Common myeloid progenitor, CD34-positive (primary cell): ENCODE measurements around the gene YBX2.

ENCODE experiments used
- CTCF ChIA-PET: fragments of 350-600 bp; sonication (Branson Sonifier 250); formaldehyde crosslinking; loops from one replicate; lab custom pipeline; 2021; ENCODE audit warnings: antibody characterized with exemption; lab: Charles Lee
- POLR2A ChIA-PET: fragments of 350-600 bp; sonication (Branson Sonifier 250); formaldehyde crosslinking; loops from one replicate; lab custom pipeline; 2021; ENCODE audit warnings: antibody characterized with exemption; lab: Charles Lee
- DNase-seq, 3 donors: peaks; one replicate each; pipeline versions ENCODE4 v3.0.0 to v3.0.0-alpha.2; 2013
- H3K27ac ChIP-seq, 2 experiments: 1 replicate in 1 of 2; 2 replicates in 1 of 2; pipeline ENCODE4 v1.7.0; 2013; ENCODE audit warnings: inconsistent platforms in 2 of 2, low read length in 2 of 2, mild to moderate bottlenecking in 2 of 2, low read depth in 1 of 2, moderate library complexity in 1 of 2; ENCODE audit not compliant: severe bottlenecking in 2 of 2, insufficient read depth in 1 of 2, poor library complexity in 1 of 2
- H3K27me3 ChIP-seq, 5 experiments: replicated peaks in 2 of 5; 1 replicate in 3 of 5; 2 replicates in 2 of 5; pipeline versions ENCODE4 v1.6.1 to v1.7.0; 2013; ENCODE audit warnings: low read length in 4 of 5, mild to moderate bottlenecking in 2 of 5, moderate library complexity in 2 of 5, inconsistent platforms in 1 of 5; ENCODE audit not compliant: insufficient read depth in 5 of 5, control insufficient read depth in 4 of 5
- H3K36me3 ChIP-seq, 4 experiments: 1 replicate in 2 of 4; 2 replicates in 2 of 4; pipeline versions ENCODE4 v1.6.1 to v1.7.0; 2013; ENCODE audit warnings: low read length in 3 of 4, control low read depth in 1 of 4, mild to moderate bottlenecking in 1 of 4; ENCODE audit not compliant: control insufficient read depth in 4 of 4, insufficient read depth in 4 of 4
- H3K4me1 ChIP-seq, 4 experiments: 1 replicate in 3 of 4; 2 replicates in 1 of 4; pipeline versions ENCODE4 v1.6.1 to v1.7.1; 2013; ENCODE audit warnings: low read length in 3 of 4, mild to moderate bottlenecking in 3 of 4, control low read depth in 1 of 4, inconsistent platforms in 1 of 4, moderate library complexity in 1 of 4; ENCODE audit not compliant: control insufficient read depth in 4 of 4, insufficient read depth in 4 of 4; ENCODE audit errors: control extremely low read depth in 1 of 4
- H3K4me3 ChIP-seq, 7 experiments: 1 replicate in 4 of 7; 2 replicates in 3 of 7; pipeline versions ENCODE4 v1.5.1 to v1.7.0; 2013; ENCODE audit warnings: mild to moderate bottlenecking in 7 of 7, low read length in 6 of 7, moderate library complexity in 6 of 7, inconsistent platforms in 2 of 7, low read depth in 2 of 7, control low read depth in 1 of 7; ENCODE audit not compliant: insufficient read depth in 4 of 7, control insufficient read depth in 1 of 7; ENCODE audit errors: extremely low read depth in 1 of 7
- H3K9me3 ChIP-seq, 5 experiments: 1 replicate in 4 of 5; 2 replicates in 1 of 5; pipeline versions ENCODE4 v1.6.1 to v1.7.1; 2013; ENCODE audit warnings: low read length in 4 of 5, mild to moderate bottlenecking in 2 of 5, inconsistent platforms in 1 of 5, low read depth in 1 of 5, moderate library complexity in 1 of 5; ENCODE audit not compliant: control insufficient read depth in 4 of 5, insufficient read depth in 2 of 5; ENCODE audit errors: control extremely low read depth in 1 of 5
- WGBS: methylation state at CpG from one replicate; pipeline ENCODE4 v1.1.5; 2013; ENCODE audit not compliant: insufficient coverage; 5-methylcytosine and 5-hydroxymethylcytosine counted together

YBX2 gene

DNA sequence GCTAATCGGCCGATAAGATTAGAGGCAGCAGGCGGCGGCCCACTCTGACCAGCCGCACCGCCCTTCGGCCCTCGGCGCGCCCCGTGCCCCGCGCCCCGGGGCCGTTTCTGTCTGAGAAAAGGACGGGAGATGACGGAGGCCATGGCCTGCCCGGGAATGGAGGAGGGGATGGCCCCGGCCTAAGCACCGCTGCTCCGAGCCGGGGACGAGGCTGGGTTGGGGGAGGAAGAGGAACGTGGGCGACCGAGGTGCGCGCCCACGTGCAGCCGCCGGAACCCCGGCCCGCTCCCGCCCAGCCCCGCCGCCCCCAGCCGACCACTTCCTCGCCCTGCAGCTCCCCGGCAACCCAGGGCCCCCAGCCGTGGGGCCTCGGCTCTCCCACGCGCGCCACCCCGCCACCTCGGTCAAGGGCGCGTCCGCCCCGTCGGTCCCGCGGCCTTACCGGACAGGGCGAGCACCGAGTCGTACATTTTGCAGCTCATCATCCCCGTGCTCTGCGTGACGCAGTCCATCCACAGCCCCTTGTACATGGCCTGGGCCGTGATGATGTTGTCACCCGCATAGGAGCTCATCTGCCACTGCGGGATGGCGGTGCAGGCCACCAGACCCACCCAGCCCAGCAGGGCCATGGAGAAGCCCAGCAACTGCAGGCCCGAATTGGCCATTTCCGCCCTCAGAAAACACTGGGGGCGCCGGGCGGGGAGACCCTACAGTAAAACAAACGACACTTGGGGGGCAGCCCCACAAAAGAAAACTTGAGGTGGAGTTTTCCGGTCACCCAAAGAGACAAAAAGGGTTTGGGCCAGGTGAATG is 32.9 kb downstream of the YBX2 start:
- no peaks in the 10 kb centered on the region for H3K9me3 ChIP-seq
- CTCF ChIA-PET, result no interaction called here
- H3K4me3 ChIP-seq, result peak overlapping the region in 5 of 7 experiments; percentile 33 to 69 (median 62)
- H3K27me3 ChIP-seq, result peaks cover 0 to 45% (median 21%) of the 10 kb centered on the region in 5 experiments
- POLR2A ChIA-PET, result no interaction called here
- H3K27ac ChIP-seq, result no peak overlapping the region
- peak in 2 of 3 donors; percentile 44 to 58 for DNase-seq
- peaks cover 0 to 37% (median 30%) of the 10 kb centered on the region in 4 experiments for H3K4me1 ChIP-seq
- 9% methylated on average over 41 of the region's 71 CpGs for WGBS
- H3K36me3 ChIP-seq, result peaks cover 0 to 27% (median 20%) of the 10 kb centered on the region in 4 experiments

DNA sequence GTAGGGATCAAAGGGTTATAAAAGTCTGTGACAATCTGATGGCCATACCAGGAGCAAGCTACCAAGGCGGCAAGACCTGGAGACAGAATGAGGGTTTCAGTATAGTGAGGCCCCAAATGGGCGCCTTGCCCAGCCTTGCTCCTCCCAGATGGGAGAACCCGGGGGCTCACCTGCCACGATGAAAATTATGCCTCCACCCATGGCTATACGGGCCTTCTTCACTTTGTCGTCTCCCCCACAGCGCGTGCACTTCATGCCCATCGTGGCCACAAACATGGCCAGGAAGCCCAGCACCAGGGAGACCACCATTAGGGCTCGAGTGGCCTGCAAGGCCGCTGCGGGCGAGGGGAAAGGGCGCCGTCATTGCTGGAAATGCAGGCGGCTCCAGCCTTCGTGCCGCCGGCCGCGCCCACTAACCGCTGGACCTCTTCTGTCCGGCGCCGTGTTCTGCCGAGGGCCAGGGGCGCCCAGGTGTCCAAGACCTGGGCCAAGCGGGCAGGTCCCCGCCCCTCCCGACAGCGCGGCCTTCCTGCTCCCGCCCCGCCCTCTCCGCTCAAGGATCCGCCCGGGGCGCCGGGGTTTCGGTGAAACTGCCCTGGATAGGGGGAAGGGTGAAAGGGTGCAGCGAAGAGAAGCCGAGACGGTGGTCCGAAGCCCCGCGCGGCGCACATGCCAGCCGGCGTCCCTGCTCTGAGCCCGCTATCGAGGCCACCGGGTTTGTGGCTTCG is 33.6 kb downstream of the YBX2 start:
- Histone ChIP-seq H3K36me3 (peaks cover 0 to 35% (median 24%) of the 10 kb centered on the region in 4 experiments), H3K4me1 (peaks cover 0 to 37% (median 30%) of the 10 kb centered on the region in 4 experiments), H3K27ac (no peak overlapping the region), H3K27me3 (peaks cover 0 to 42% (median 21%) of the 10 kb centered on the region in 5 experiments), H3K4me3 (peak overlapping the region in 6 of 7 experiments; percentile 6 to 69 (median 54)), H3K9me3 (no peaks in the 10 kb centered on the region)
- WGBS, result 6% methylated on average over 49 of the region's 54 CpGs
- peak in 2 of 3 donors; percentile 40 to 52 for DNase-seq
- ChIA-PET CTCF (interaction anchor here (1.0 to 1.4 kb wide), 2 partner anchors 40 to 82 kb away, joined by 3 to 5 read pairs; no protein-coding TSS in a partner anchor), POLR2A (no interaction called here)

GRCh38 chr17:7260151-7260550 is 34.3 kb downstream of the YBX2 start:
- Histone ChIP-seq H3K4me1 (peaks cover 0 to 37% (median 30%) of the 10 kb centered on the region in 4 experiments), H3K4me3 (peak overlapping the region in 3 of 7 experiments; percentile 62 to 69 (median 68)), H3K27ac (no peak overlapping the region), H3K9me3 (no peaks in the 10 kb centered on the region), H3K36me3 (peaks cover 0 to 39% (median 28%) of the 10 kb centered on the region in 4 experiments), H3K27me3 (peaks cover 0 to 42% (median 21%) of the 10 kb centered on the region in 5 experiments)
- no peak for DNase-seq
- CTCF ChIA-PET, result interaction anchor here (1.0 to 1.4 kb wide), 5 partner anchors 17 to 214 kb away, joined by 3 to 6 read pairs (median 3); partner anchors contain the start of gene GABARAP
- POLR2A ChIA-PET, result interaction anchor here (0.6 kb wide), 1 partner anchor 85 kb away, joined by 5 read pairs; no protein-coding TSS in a partner anchor
- WGBS, result 100% methylated on average over 2 of the region's 4 CpGs

DNA sequence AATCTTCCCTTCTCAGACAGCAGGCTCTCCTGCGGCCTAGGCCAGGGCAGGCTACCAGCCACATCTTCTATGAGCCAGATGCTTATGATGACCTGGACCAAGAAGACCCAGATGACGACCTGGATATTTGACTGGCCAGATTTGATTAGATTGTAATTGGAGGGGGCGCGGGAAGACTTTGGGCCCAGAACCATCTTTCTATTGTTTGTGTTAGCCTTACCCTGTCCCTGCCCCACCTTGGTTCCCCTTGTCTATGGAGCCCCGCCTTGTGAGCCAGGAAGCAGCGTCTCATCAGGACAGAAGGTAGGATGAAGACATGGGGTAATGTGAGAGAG is 34.9 kb downstream of the YBX2 start:
- Histone ChIP-seq H3K4me1 (peaks cover 0 to 37% (median 30%) of the 10 kb centered on the region in 4 experiments), H3K9me3 (no peaks in the 10 kb centered on the region), H3K27ac (no peak overlapping the region), H3K36me3 (peaks cover 2 to 43% (median 33%) of the 10 kb centered on the region in 4 experiments), H3K4me3 (no peak overlapping the region), H3K27me3 (peaks cover 0 to 38% (median 21%) of the 10 kb centered on the region in 5 experiments)
- ChIA-PET POLR2A (no interaction called here), CTCF (interaction anchor here (1.0 to 1.4 kb wide), 5 partner anchors 17 to 214 kb away, joined by 3 to 6 read pairs (median 3); partner anchors contain the start of gene GABARAP)
- 100% methylated on average over 2 of the region's 6 CpGs for WGBS
- no peak for DNase-seq

GRCh38 chr17:7258731-7259554 is 35.5 kb downstream of the YBX2 start:
- Histone ChIP-seq H3K4me1 (peaks cover 0 to 37% (median 30%) of the 10 kb centered on the region in 4 experiments), H3K4me3 (no peak overlapping the region), H3K27me3 (peaks cover 0 to 35% (median 21%) of the 10 kb centered on the region in 5 experiments), H3K9me3 (no peaks in the 10 kb centered on the region), H3K36me3 (peaks cover 4 to 49% (median 38%) of the 10 kb centered on the region in 4 experiments), H3K27ac (no peak overlapping the region)
- CTCF ChIA-PET, result interaction anchor here (1.0 to 1.4 kb wide), 3 partner anchors 16 to 213 kb away, joined by 3 to 6 read pairs (median 3); partner anchors contain the start of gene GABARAP
- WGBS, result 96% methylated on average over 5 of the region's 7 CpGs
- DNase-seq, result no peak
- POLR2A ChIA-PET, result no interaction called here

- Histone ChIP-seq H3K9me3 (no peaks in the 10 kb centered on the region), H3K4me3 (no peak overlapping the region), H3K36me3 (peaks cover 4 to 50% (median 38%) of the 10 kb centered on the region in 4 experiments), H3K27ac (no peak overlapping the region), H3K27me3 (peaks cover 0 to 16% (median 7%) of the 10 kb centered on the region in 5 experiments), H3K4me1 (peaks cover 5 to 28% (median 22%) of the 10 kb centered on the region in 4 experiments)
- DNase-seq, result no peak
- POLR2A ChIA-PET, result interaction anchor here (0.6 kb wide), 1 partner anchor 42 kb away, joined by 5 read pairs; no protein-coding TSS in a partner anchor
- CTCF ChIA-PET, result interaction anchor here (0.9 to 1.4 kb wide), 4 partner anchors 14 to 49 kb away, joined by 3 read pairs; partner anchors contain the start of genes ACADVL, DLG4 and GABARAP
- 94% methylated on average over 7 of the region's 8 CpGs for WGBS
Observed at GRCh38 chr17:7256766-7257456, 37.5 kb downstream of the YBX2 start.
